OCI-LY7 (cell line): ENCODE results near the gene RELB. TPM values are rescaled to one million over a fixed set of nuclear protein-coding genes. Genes with fewer than 3 reads are reported as not detected.

Experiments used
- BruUV-seq: library from RNA; stranded (reverse); fragments of 400-500 nt; replicated peaks from 2 replicates; lab custom pipeline; 2021; lab: Mats Ljungman, UMichigan
- CTCF ChIA-PET: fragments of 300-600 bp; sonication (Branson Sonifier 250); formaldehyde crosslinking; loops from one replicate; lab custom pipeline; 2022; ENCODE audit warnings: antibody characterized with exemption; ENCODE audit not compliant: unreplicated experiment; lab: Charles Lee
- POLR2A ChIA-PET: fragments of 300-600 bp; sonication (Branson Sonifier 250); formaldehyde crosslinking; loops from one replicate; lab custom pipeline; 2022; ENCODE audit warnings: antibody characterized with exemption; lab: Charles Lee
- DNase-seq: peaks from one replicate; pipeline ENCODE4 v3.0.0-alpha.2; 2015; ENCODE audit warnings: low spot score
- H2AFZ ChIP-seq: fragments of 200-600 bp; sonication (generic), shearing (Covaris generic); 2 replicates; pipeline ENCODE4 v1.6.1; 2014; ENCODE audit warnings: mild to moderate bottlenecking, antibody characterized with exemption, low read length, moderate library complexity
- H3K27ac ChIP-seq: fragments of 200-600 bp; sonication (generic); 2 replicates; pipeline ENCODE4 v1.5.1; 2014; ENCODE audit warnings: mixed run types, low read depth, mild to moderate bottlenecking, moderate library complexity, low read length, inconsistent platforms; ENCODE audit not compliant: poor library complexity, severe bottlenecking
- H3K36me3 ChIP-seq: fragments of 200-600 bp; sonication (generic); 2 replicates; pipeline ENCODE4 v1.6.1; 2014; ENCODE audit warnings: mild to moderate bottlenecking, antibody characterized with exemption, low read length, moderate library complexity, mixed read lengths; ENCODE audit not compliant: insufficient read depth
- H3K4me1 ChIP-seq: fragments of 200-600 bp; sonication (generic); 2 replicates; pipeline ENCODE4 v1.5.1; 2014; ENCODE audit warnings: mild to moderate bottlenecking, low read length; ENCODE audit not compliant: insufficient read depth, poor library complexity, severe bottlenecking
- H3K4me2 ChIP-seq: fragments of 200-600 bp; sonication (generic); 2 replicates; pipeline ENCODE4 v1.6.1; 2014; ENCODE audit warnings: mild to moderate bottlenecking, low read length
- H3K4me3 ChIP-seq: fragments of 200-600 bp; sonication (generic); 2 replicates; pipeline ENCODE4 v1.5.1; 2014; ENCODE audit warnings: mild to moderate bottlenecking, low read depth, low read length; ENCODE audit not compliant: poor library complexity, severe bottlenecking
- H3K79me2 ChIP-seq: fragments of 200-600 bp; sonication (generic); 2 replicates; pipeline ENCODE4 v1.6.1; 2016; ENCODE audit warnings: low read depth, mild to moderate bottlenecking, low read length, moderate library complexity, mixed read lengths; ENCODE audit not compliant: insufficient read depth
- H3K9me2 ChIP-seq: fragments of 200-600 bp; sonication (generic); 2 replicates; pipeline ENCODE4 v1.6.1; 2016; ENCODE audit warnings: mild to moderate bottlenecking, low read length, mixed read lengths; ENCODE audit not compliant: insufficient read depth
- H3K9me3 ChIP-seq: fragments of 200-600 bp; sonication (generic); 2 replicates; pipeline ENCODE4 v1.6.1; 2014; ENCODE audit warnings: mild to moderate bottlenecking, mixed run types, low read length, mixed read lengths
- H4K20me1 ChIP-seq: fragments of 200-600 bp; sonication (generic); 2 replicates; pipeline ENCODE4 v1.6.1; 2014; ENCODE audit warnings: mild to moderate bottlenecking, antibody characterized with exemption, low read length, moderate library complexity, mixed read lengths; ENCODE audit not compliant: insufficient read depth
- CTCF ChIP-seq: fragments of 200-600 bp; sonication (generic); conservative IDR thresholded peaks from 2 replicates; pipeline ENCODE4 v1.5.1; 2014; ENCODE audit warnings: mild to moderate bottlenecking, antibody characterized with exemption, low read length, moderate library complexity, mixed read lengths
- EZH2phosphoT487 ChIP-seq: fragments of 200-600 bp; sonication (generic); IDR thresholded peaks from 2 replicates; pipeline ENCODE4 v1.6.1; 2018; ENCODE audit warnings: low read depth, borderline replicate concordance, mild to moderate bottlenecking, mixed run types, antibody characterized with exemption, low read length, moderate library complexity, mixed read lengths
- intact Hi-C: fragments of 100-400 bp; cut with micrococcal nuclease; formaldehyde crosslinking; loops from one replicate; pipeline ENCODE4 v1.10.0; 2022; ENCODE audit not compliant: unreplicated experiment
- total RNA-seq, 2 experiments: library from RNA; depleted of rRNA in 1 of 2; stranded (reverse); fragments of >200 nt in 1 of 2; shearing (Covaris generic) in 1 of 2; gene quantifications; 2 replicates each; pipeline ENCODE4 v1.2.3, GENCODE V29; 2014 to 2022

Gene RELB
- total RNA-seq, 2 experiments from 2014 or later: 36.9 to 51.1 TPM

DNA sequence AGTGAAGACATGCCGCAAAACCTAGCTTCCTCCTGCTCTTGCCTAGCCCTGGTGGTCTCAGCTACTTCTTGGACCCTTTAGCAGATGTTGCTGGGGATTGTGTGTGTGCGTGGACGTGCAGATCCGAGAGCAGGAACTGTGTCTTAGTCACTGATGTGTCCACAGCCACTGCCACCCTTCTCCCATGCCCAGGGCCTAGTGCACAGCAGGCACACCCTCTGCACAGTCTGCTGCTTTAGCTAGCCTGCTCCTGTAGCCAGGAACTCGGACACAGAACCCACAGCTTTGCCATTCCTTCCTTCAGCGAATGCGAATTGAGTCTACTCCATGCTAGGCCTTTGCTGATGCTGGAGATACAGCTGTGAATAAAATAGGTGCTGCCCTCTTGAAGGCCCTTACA is 43.7 kb upstream of the RELB start:
- no peak for TF ChIP-seq EZH2phosphoT487
- no peak for TF ChIP-seq CTCF
- H3K4me1 ChIP-seq: peaks cover 67% of the 10 kb centered on the region
- peaks cover 31% of the 10 kb centered on the region for H3K36me3 ChIP-seq
- H3K9me2 ChIP-seq: no peaks in the 10 kb centered on the region
- DNase-seq: no peak
- H2AFZ ChIP-seq: no peak overlapping the region
- no peaks in the 10 kb centered on the region for H3K9me3 ChIP-seq
- BruUV-seq: no TSS peak
- H3K4me2 ChIP-seq: peak overlapping the region; percentile 81
- H4K20me1 ChIP-seq: no peaks in the 10 kb centered on the region
- peak overlapping the region; percentile 75 for H3K4me3 ChIP-seq
- intact Hi-C loops: loop anchor here (5.0 kb wide), 2 partner anchors 60 to 65 kb away; partner anchors contain the start of gene TOMM40
- POLR2A ChIA-PET: interaction anchor here (0.6 to 1.6 kb wide), 3 partner anchors 43 to 118 kb away, joined by 5 to 6 read pairs (median 5); no protein-coding TSS in a partner anchor
- CTCF ChIA-PET: interaction anchor here (1.0 kb wide), 1 partner anchor 14 kb away, joined by 3 read pairs; no protein-coding TSS in a partner anchor
- peaks cover 81% of the 10 kb centered on the region for H3K79me2 ChIP-seq
- peak overlapping the region; percentile 82 for H3K27ac ChIP-seq

DNA sequence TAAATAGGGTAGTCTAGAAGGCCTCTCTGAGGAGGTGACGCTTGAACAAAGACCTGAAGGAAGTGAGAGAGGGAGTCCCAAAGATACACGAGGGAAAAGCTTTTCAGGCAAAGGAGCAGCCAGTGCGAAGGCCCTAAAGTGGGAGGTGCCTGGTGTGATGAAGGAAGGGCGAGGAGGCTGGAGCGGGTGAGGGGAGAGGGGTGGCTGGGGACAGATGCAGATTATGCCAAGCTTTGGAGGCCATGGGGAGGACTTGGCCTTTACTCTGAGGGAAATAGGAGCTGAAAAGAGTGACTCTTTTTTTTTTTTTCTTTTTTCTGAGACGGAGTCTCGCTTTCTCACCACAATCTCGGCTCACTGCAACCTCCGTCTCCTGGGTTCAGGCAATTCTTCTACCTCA is 43.2 kb upstream of the RELB start:
- peak overlapping the region; percentile 82 for H3K27ac ChIP-seq
- H3K9me2 ChIP-seq: no peaks in the 10 kb centered on the region
- H3K4me1 ChIP-seq: peaks cover 67% of the 10 kb centered on the region
- intact Hi-C loops: loop anchor here (5.0 kb wide), 2 partner anchors 59 to 66 kb away; partner anchors contain the start of gene TOMM40
- CTCF ChIA-PET: interaction anchor here (1.0 kb wide), 1 partner anchor 13 kb away, joined by 3 read pairs; no protein-coding TSS in a partner anchor
- BruUV-seq: no TSS peak
- peak overlapping the region; percentile 81 for H3K4me2 ChIP-seq
- no peak for TF ChIP-seq CTCF
- no peak for TF ChIP-seq EZH2phosphoT487
- peak; percentile 47 for DNase-seq
- H3K79me2 ChIP-seq: peaks cover 85% of the 10 kb centered on the region
- H3K9me3 ChIP-seq: no peaks in the 10 kb centered on the region
- H3K36me3 ChIP-seq: peaks cover 36% of the 10 kb centered on the region
- H3K4me3 ChIP-seq: peak overlapping the region; percentile 75
- no peaks in the 10 kb centered on the region for H4K20me1 ChIP-seq
- POLR2A ChIA-PET: interaction anchor here (0.6 to 1.6 kb wide), 4 partner anchors 42 to 126 kb away, joined by 4 to 6 read pairs (median 5); no protein-coding TSS in a partner anchor
- H2AFZ ChIP-seq: no peak overlapping the region

GRCh38 chr19:44959691-44960090 is 41.6 kb upstream of the RELB start:
- Histone ChIP-seq H3K9me2 (no peaks in the 10 kb centered on the region), H3K79me2 (peaks cover 80% of the 10 kb centered on the region), H3K4me1 (peaks cover 59% of the 10 kb centered on the region), H2AFZ (no peak overlapping the region), H3K9me3 (no peaks in the 10 kb centered on the region), H3K27ac (peak overlapping the region; percentile 82), H3K4me3 (peak overlapping the region; percentile 75), H3K4me2 (peak overlapping the region; percentile 81), H3K36me3 (peaks cover 47% of the 10 kb centered on the region), H4K20me1 (no peaks in the 10 kb centered on the region)
- TF ChIP-seq CTCF (no peak), EZH2phosphoT487 (no peak)
- POLR2A ChIA-PET: interaction anchor here (1.2 kb wide), 1 partner anchor 41 kb away, joined by 4 read pairs; no protein-coding TSS in a partner anchor
- DNase-seq: no peak
- intact Hi-C loops: loop anchor here (5.0 kb wide), 2 partner anchors 58 to 67 kb away; partner anchors contain the start of gene TOMM40
- BruUV-seq: no TSS peak
- CTCF ChIA-PET: no interaction called here
